ENCODE measurements around the gene CARD14.

Gene CARD14

GRCh38 chr17:80187515-80187941 is 17.7 kb downstream of the CARD14 start:
- H3F3A ChIP-seq (ENCODE audit: low read depth), result no peaks in the 10 kb centered on the region
- no peaks in the 10 kb centered on the region for H3K9me3 ChIP-seq (ENCODE audit: insufficient read depth, low read depth, low read length)
- H2AFZ ChIP-seq (ENCODE audit: low read length), result no peak overlapping the region
- H3K4me2 ChIP-seq (ENCODE audit: low read depth, low read length, poor library complexity, severe bottlenecking), result no peak overlapping the region
- H4K20me1 ChIP-seq (ENCODE audit: insufficient read depth, low read length, poor library complexity, severe bottlenecking), result no peaks in the 10 kb centered on the region
- no peaks in the 10 kb centered on the region for H3K36me3 ChIP-seq (ENCODE audit: insufficient read depth, low read length)
- no peaks in the 10 kb centered on the region for H3K27me3 ChIP-seq (ENCODE audit: insufficient read depth, low read length, poor library complexity, severe bottlenecking)
- no peak overlapping the region for H3K4me3 ChIP-seq (ENCODE audit: low read length, poor library complexity, severe bottlenecking)
- no peak overlapping the region for H3K9ac ChIP-seq (ENCODE audit: low read depth, low read length, poor library complexity, severe bottlenecking)
- H3K79me2 ChIP-seq (ENCODE audit: insufficient read depth, low read length), result no peaks in the 10 kb centered on the region
- H3K9me2 ChIP-seq (replicated peaks; ENCODE audit: low read depth, low read length), result no peaks in the 10 kb centered on the region
- TF ChIP-seq CTCF (conservative IDR thresholded peaks at IDR 0.05; ENCODE audit: low read length) (no peak), EZH2phosphoT487 (IDR thresholded peaks at IDR 0.05; ENCODE audit: borderline replicate concordance) (no peak)
- no peaks in the 10 kb centered on the region for H3K4me1 ChIP-seq (ENCODE audit: insufficient read depth, low read length, poor library complexity, severe bottlenecking)

GRCh38 chr17:80189611-80190010 is 19.8 kb downstream of the CARD14 start:
- Histone ChIP-seq H3K36me3 (ENCODE audit: insufficient read depth, low read length) (no peaks in the 10 kb centered on the region), H3K79me2 (ENCODE audit: insufficient read depth, low read length) (no peaks in the 10 kb centered on the region), H3F3A (ENCODE audit: low read depth) (no peaks in the 10 kb centered on the region), H4K20me1 (ENCODE audit: insufficient read depth, low read length, poor library complexity, severe bottlenecking) (no peaks in the 10 kb centered on the region), H3K9me2 (replicated peaks; ENCODE audit: low read depth, low read length) (no peaks in the 10 kb centered on the region), H3K4me1 (ENCODE audit: insufficient read depth, low read length, poor library complexity, severe bottlenecking) (no peaks in the 10 kb centered on the region), H3K4me2 (ENCODE audit: low read depth, low read length, poor library complexity, severe bottlenecking) (no peak overlapping the region), H3K4me3 (ENCODE audit: low read length, poor library complexity, severe bottlenecking) (no peak overlapping the region), H3K9ac (ENCODE audit: low read depth, low read length, poor library complexity, severe bottlenecking) (no peak overlapping the region), H3K9me3 (ENCODE audit: insufficient read depth, low read depth, low read length) (no peaks in the 10 kb centered on the region), H3K27me3 (ENCODE audit: insufficient read depth, low read length, poor library complexity, severe bottlenecking) (no peaks in the 10 kb centered on the region), H2AFZ (ENCODE audit: low read length) (no peak overlapping the region)
- TF ChIP-seq EZH2phosphoT487 (IDR thresholded peaks at IDR 0.05; ENCODE audit: borderline replicate concordance) (no peak), CTCF (conservative IDR thresholded peaks at IDR 0.05; ENCODE audit: low read length) (no peak)

- H3K4me3 ChIP-seq (ENCODE audit: low read length, poor library complexity, severe bottlenecking), result no peak overlapping the region
- H4K20me1 ChIP-seq (ENCODE audit: insufficient read depth, low read length, poor library complexity, severe bottlenecking), result no peaks in the 10 kb centered on the region
- TF ChIP-seq EZH2phosphoT487 (IDR thresholded peaks at IDR 0.05; ENCODE audit: borderline replicate concordance) (no peak), CTCF (conservative IDR thresholded peaks at IDR 0.05; ENCODE audit: low read length) (no peak)
- H3K9me2 ChIP-seq (replicated peaks; ENCODE audit: low read depth, low read length), result no peaks in the 10 kb centered on the region
- no peak overlapping the region for H3K4me2 ChIP-seq (ENCODE audit: low read depth, low read length, poor library complexity, severe bottlenecking)
- H3K4me1 ChIP-seq (ENCODE audit: insufficient read depth, low read length, poor library complexity, severe bottlenecking), result no peaks in the 10 kb centered on the region
- no peaks in the 10 kb centered on the region for H3K27me3 ChIP-seq (ENCODE audit: insufficient read depth, low read length, poor library complexity, severe bottlenecking)
- no peaks in the 10 kb centered on the region for H3K79me2 ChIP-seq (ENCODE audit: insufficient read depth, low read length)
- no peak overlapping the region for H3K9ac ChIP-seq (ENCODE audit: low read depth, low read length, poor library complexity, severe bottlenecking)
- H3K36me3 ChIP-seq (ENCODE audit: insufficient read depth, low read length), result no peaks in the 10 kb centered on the region
- no peaks in the 10 kb centered on the region for H3K9me3 ChIP-seq (ENCODE audit: insufficient read depth, low read depth, low read length)
- no peaks in the 10 kb centered on the region for H3F3A ChIP-seq (ENCODE audit: low read depth)
- no peak overlapping the region for H2AFZ ChIP-seq (ENCODE audit: low read length)
Observed at GRCh38 chr17:80190716-80191115, 20.9 kb downstream of the CARD14 start.
